DMS53 treated with DMSO at 0.1 percent for 48 hours (cell line): ENCODE results near the gene CD300LB.
"Not testable (repeated sequence)": the region's sequence is repeated elsewhere in the genome, so short reads cannot be mapped to it uniquely, and the experiment has no call there.

ENCODE experiments used
- DNase-seq: peaks from one replicate; lab custom pipeline; 2025; ENCODE audit not compliant: unreplicated experiment; lab: John Stamatoyannopoulos, UW

Gene CD300LB

GRCh38 chr17:74531231-74531761, at the start of gene CD300LB:
TSS of gene CD300LB (minus strand) at chr17:74531475. CDS start at chr17:74531350, 125 bp downstream.
- no peak for DNase-seq

DNA sequence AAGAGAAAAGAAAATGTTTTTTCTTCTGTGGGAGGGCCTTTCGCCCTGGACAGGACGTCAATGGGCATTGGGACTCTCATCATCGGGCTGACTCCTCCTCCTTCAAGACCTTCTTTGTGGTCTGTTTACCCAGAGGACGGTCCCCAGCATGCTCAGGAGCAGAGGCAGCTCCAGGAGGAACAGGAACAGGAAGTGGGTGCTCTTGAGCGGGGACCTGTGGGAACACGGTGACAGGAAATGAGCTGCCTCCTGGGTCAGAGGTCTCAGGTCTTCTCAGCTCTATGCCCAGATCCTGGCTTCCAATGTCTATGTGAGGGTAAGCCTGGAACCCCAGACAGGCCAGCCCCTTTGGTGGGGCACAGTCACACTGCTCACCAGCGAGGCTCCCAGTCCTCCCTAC, 48.6 kb upstream of the CD300LB start:
- DNase-seq = no peak

DNA sequence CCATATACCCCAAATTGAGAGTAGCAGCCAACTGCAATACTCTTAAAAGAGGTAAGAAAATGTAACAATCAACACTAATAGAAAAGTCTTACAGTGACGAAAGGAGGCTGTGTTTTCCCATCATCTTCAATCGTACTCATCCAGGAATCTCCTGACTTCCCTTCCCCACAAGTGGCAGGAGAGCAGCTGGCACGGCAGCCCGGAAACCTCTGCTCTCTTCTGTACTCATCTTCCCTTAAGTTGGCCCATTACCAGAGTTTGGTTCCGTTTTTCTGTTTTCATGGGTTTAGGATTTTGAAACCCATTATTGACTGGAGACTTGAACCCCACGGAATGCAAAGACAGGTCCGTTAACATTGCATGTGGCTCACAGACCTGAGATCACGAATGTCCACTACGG, 47.7 kb upstream of the CD300LB start:
- DNase-seq = no peak

- DNase-seq = no peak
These were observed 43.3 kb upstream of the CD300LB start for GRCh38 chr17:74574489-74575142.

- not testable (repeated sequence) for DNase-seq
These were observed 42.4 kb upstream of the CD300LB start for GRCh38 chr17:74573635-74574034.

GRCh38 chr17:74573169-74573568, 41.9 kb upstream of the CD300LB start:
- DNase-seq = no peak

- no peak for DNase-seq
These were observed 40.5 kb upstream of the CD300LB start for GRCh38 chr17:74571621-74572270.

DNA sequence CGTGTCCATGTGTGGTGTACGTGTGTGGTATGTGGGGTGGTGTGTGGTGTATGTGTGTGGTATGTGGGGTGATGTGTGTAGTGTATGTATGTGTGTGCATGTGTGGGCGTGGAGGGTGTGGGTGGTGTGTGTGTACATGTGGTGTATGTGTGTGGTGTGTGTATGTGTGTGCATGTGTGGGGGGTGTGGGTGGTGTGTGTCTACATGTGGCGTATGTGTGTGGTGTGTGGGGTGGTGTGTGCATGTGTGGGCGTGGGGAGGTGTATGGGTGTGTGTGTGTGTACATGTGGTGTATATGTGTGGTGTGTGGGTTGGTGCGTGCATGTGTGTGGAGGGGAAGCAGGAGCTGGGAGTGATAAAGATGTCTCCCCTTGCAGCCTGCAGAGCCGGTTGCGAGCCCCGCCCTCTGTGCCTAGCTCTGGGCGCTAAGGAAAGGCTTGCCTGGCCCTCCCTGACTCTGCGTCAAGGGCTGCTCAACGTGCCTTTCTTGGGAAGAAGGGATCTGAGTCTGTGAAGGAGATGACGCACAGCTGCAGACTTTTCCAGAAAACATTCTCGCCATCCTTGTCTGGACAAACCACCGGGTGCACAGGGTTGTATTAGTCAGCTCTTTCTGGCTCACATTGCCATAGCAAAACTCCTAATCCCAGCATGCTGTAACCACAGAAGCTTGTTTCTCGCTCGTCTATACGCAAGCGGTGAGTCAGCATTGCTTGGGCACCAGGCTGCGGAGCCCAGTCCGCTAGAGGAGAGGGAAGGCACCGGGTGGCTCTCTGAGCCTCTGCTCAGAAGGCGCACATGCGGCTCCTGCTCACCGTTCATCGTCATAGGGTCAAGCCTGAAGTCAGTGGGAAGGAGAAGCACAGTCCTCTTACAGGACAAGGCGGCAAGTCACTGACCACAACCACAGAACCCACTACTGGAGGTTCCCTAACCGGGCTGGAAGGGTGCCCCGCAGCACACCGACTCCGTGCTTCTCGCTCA, 38.0 kb upstream of the CD300LB start:
- no peak for DNase-seq

GRCh38 chr17:74568106-74568873, 37.0 kb upstream of the CD300LB start:
- no peak for DNase-seq

DNA sequence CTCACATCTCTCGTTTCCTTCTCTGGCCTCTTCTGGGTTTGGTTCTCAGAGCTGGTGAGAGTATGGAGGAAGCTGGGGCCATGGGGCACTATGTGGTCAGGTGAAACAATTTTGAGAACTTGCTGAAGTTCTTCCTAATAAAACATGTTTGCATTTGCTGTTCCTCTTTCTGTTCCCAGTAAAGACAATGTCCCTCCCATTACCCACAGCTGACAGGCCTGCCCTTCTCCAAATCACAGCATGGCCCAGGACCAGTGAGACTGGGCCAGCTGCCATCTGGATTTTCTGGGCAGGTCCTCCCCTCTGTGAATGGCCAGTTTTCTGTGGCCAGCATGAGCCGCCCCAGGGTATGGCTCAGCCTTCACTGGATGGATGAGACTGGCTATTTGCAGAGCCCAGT, 36.1 kb upstream of the CD300LB start, which contains the start of gene CD300H:
TSS of gene CD300H (minus strand) at position 113 of the 400 bp plus-strand sequence.
- DNase-seq = no peak

GRCh38 chr17:74566132-74566753, 35.0 kb upstream of the CD300LB start:
- DNase-seq = peak; percentile 16

GRCh38 chr17:74565126-74565525, 33.9 kb upstream of the CD300LB start:
- no peak for DNase-seq

DNA sequence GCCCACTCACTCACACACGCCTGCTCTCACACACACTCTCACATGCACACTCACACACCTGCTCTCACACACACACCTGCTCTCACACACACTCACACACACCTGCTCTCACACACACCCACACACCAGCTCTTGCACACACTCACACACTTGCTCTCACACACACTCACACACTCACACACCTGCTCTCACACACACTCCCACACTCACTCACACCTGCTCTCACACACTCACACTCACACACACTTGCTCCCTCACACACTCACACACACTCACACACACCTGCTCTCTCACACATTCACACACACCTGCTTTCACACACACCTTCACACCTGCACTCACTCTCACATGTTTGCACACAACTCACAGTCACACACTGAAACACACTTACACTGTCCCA, 32.1 kb upstream of the CD300LB start:
- no peak for DNase-seq

- DNase-seq = no peak
These were observed 30.3 kb upstream of the CD300LB start for GRCh38 chr17:74561586-74561985.

DNA sequence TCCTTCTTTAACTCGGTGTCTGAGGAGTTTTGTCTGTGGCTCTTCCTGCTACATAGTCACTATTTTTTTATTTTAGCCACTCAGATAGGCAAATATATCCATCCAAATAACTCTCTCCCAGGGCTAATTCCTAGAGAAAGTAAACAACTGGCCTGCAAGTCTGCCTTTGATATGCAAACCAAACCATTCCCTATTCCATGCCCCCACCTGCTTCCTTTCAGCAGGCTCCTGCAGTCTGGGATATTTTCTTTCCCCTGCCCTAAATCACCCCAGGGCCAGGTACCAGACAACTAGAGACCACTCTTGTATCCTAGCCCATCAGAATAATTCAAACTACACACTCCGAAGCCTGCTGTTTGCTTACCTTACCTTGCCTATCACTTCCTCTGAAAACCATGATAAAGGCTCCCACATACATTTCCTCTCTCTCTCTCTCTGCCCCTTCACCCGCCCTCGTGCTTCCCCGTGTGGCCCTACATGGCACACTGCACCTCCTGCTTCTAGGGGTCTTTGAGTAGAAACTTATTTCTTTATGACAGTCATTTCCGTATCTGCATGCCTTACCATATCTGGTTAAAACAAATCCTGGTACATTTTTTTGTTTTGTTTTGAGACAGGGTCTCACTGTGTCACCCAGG, 27.7 kb upstream of the CD300LB start:
- DNase-seq = no peak

- not testable (repeated sequence) for DNase-seq
These were observed 27.1 kb upstream of the CD300LB start for GRCh38 chr17:74558402-74558801.

DNA sequence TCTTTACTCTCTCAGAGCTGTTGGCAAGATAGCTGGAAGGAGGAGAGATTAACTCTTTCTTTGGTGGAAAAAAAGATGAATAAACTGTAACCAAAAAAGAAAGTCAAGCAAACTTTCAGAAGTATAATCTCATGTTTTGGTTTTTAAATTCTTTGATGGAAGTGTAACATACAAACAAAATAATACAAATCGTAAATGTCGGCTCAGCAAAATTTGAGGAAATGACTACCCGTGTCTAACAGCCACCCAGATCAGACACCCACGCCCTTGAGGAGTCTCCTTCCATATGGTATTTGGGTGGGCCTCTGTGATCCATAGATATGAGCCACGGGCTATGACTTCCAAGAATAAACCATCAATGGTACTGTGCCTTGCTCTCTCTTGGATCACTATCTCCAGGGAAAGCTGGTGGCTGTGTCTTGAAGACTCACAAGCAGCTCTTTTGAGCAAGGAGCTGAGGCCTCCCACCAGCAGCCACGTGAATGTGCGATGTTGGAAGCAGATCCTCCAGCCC, 24.2 kb upstream of the CD300LB start:
- no peak for DNase-seq

- DNase-seq = no peak
These were observed 23.6 kb upstream of the CD300LB start for GRCh38 chr17:74554909-74555308.

- DNase-seq = no peak
These were observed 20.8 kb upstream of the CD300LB start for GRCh38 chr17:74552037-74552436.
